SJSA1 (cell line): Measurements from ENCODE around the gene UBE2H. TPM values are rescaled to one million over a fixed set of nuclear protein-coding genes. Genes with fewer than 3 reads are reported as not detected.
"Not testable (repeated sequence)": the region's sequence is repeated elsewhere in the genome, so short reads cannot be mapped to it uniquely, and the experiment has no call there.

Experiments
- DNase-seq, 2 experiments: peaks; one replicate each; pipeline ENCODE4 v3.0.0-alpha.2; 2015 to 2020; ENCODE audit warnings: low spot score in 2 of 2, low read depth in 1 of 2
- H3K27ac ChIP-seq: fragments of 250-450 bp; sonication (Bioruptor Pico); 2 replicates; pipeline ENCODE4 v1.5.1; 2020; ENCODE audit warnings: mild to moderate bottlenecking, moderate library complexity
- H3K27me3 ChIP-seq: fragments of 250-450 bp; sonication (Bioruptor Pico); replicated peaks from 2 replicates; pipeline ENCODE4 v1.5.1; 2020; ENCODE audit warnings: mild to moderate bottlenecking, moderate library complexity
- H3K36me3 ChIP-seq: fragments of 250-450 bp; sonication (Bioruptor Pico); 2 replicates; pipeline ENCODE4 v1.5.1; 2020; ENCODE audit warnings: mild to moderate bottlenecking
- H3K4me1 ChIP-seq: fragments of 250-450 bp; sonication (Bioruptor Pico); replicated peaks from 2 replicates; pipeline ENCODE4 v1.6.1; 2021; ENCODE audit warnings: mild to moderate bottlenecking
- H3K4me3 ChIP-seq: fragments of 250-450 bp; sonication (Bioruptor Pico); 2 replicates; pipeline ENCODE4 v1.5.1; 2020; ENCODE audit warnings: mild to moderate bottlenecking
- H3K9me3 ChIP-seq: fragments of 250-450 bp; sonication (Bioruptor Pico); replicated peaks from 2 replicates; pipeline ENCODE4 v1.5.1; 2020; ENCODE audit warnings: mild to moderate bottlenecking
- total RNA-seq: library from RNA; depleted of rRNA; stranded (reverse); fragments of >200 nt; shearing (Covaris generic); gene quantifications from 2 replicates; pipeline ENCODE4 v1.2.3, GENCODE V29; 2014

UBE2H gene
- total RNA-seq, 1 experiment from 2014 or later, result 42.8 TPM

- H3K36me3 ChIP-seq, result peaks cover 6% of the 10 kb centered on the region
- H3K27me3 ChIP-seq, result no peaks in the 10 kb centered on the region
- DNase-seq, result peak; percentile 87 to 89
- peaks cover 43% of the 10 kb centered on the region for H3K4me1 ChIP-seq
- H3K27ac ChIP-seq, result peak overlapping the region; percentile 94
- no peaks in the 10 kb centered on the region for H3K9me3 ChIP-seq
- H3K4me3 ChIP-seq, result no peak overlapping the region
Observed at GRCh38 chr7:129831424-129832058, 121.2 kb downstream of the UBE2H start.

GRCh38 chr7:129830949-129831348 lies 121.8 kb downstream of the UBE2H start:
- H3K4me3 ChIP-seq, result no peak overlapping the region
- H3K4me1 ChIP-seq, result peaks cover 47% of the 10 kb centered on the region
- H3K9me3 ChIP-seq, result no peaks in the 10 kb centered on the region
- H3K36me3 ChIP-seq, result peaks cover 6% of the 10 kb centered on the region
- no peak for DNase-seq
- H3K27me3 ChIP-seq, result no peaks in the 10 kb centered on the region
- H3K27ac ChIP-seq, result peak overlapping the region; percentile 94

- H3K9me3 ChIP-seq, result no peaks in the 10 kb centered on the region
- H3K4me1 ChIP-seq, result peaks cover 42% of the 10 kb centered on the region
- H3K4me3 ChIP-seq, result no peak overlapping the region
- no peaks in the 10 kb centered on the region for H3K27me3 ChIP-seq
- H3K27ac ChIP-seq, result peak overlapping the region; percentile 94
- DNase-seq, result peak; percentile 74 to 75
- peaks cover 3% of the 10 kb centered on the region for H3K36me3 ChIP-seq
Observed at GRCh38 chr7:129829737-129830631, 122.8 kb downstream of the UBE2H start.

- Histone ChIP-seq H3K27ac (no peak overlapping the region), H3K4me3 (no peak overlapping the region)
- no peak for DNase-seq
Observed at GRCh38 chr7:129828989-129829736, 123.6 kb downstream of the UBE2H start.

GRCh38 chr7:129828078-129828762 lies 124.5 kb downstream of the UBE2H start:
- no peak for DNase-seq
- Histone ChIP-seq H3K36me3 (no peaks in the 10 kb centered on the region; the same call in none of the 2 replicates), H3K27me3 (no peaks in the 10 kb centered on the region), H3K4me3 (no peak overlapping the region), H3K9me3 (no peaks in the 10 kb centered on the region), H3K27ac (no peak overlapping the region), H3K4me1 (peaks cover 48% of the 10 kb centered on the region)

More at GRCh38 chr7:129828989-129829736, 123.6 kb downstream of the UBE2H start:
- Histone ChIP-seq H3K27me3 (no peaks in the 10 kb centered on the region), H3K9me3 (no peaks in the 10 kb centered on the region), H3K36me3 (no peaks in the 10 kb centered on the region; the same call in none of the 2 replicates), H3K4me1 (peaks cover 48% of the 10 kb centered on the region)

GRCh38 chr7:129827467-129827990 lies 125.2 kb downstream of the UBE2H start:
- Histone ChIP-seq H3K27ac (no peak overlapping the region), H3K27me3 (no peaks in the 10 kb centered on the region), H3K9me3 (no peaks in the 10 kb centered on the region), H3K4me3 (no peak overlapping the region), H3K4me1 (peaks cover 48% of the 10 kb centered on the region), H3K36me3 (no peaks in the 10 kb centered on the region; the same call in none of the 2 replicates)
- no peak for DNase-seq

- not testable (repeated sequence) for H3K36me3 ChIP-seq, H3K4me3 ChIP-seq, H3K27me3 ChIP-seq, H3K9me3 ChIP-seq, DNase-seq, H3K27ac ChIP-seq
- H3K4me1 ChIP-seq, result peaks cover 42% of the 10 kb centered on the region
Observed at GRCh38 chr7:129826895-129827294, 125.9 kb downstream of the UBE2H start.

- peak overlapping the region; percentile 57 for H3K4me3 ChIP-seq
- no peaks in the 10 kb centered on the region for H3K36me3 ChIP-seq
- H3K9me3 ChIP-seq, result no peaks in the 10 kb centered on the region
- H3K27me3 ChIP-seq, result no peaks in the 10 kb centered on the region
- H3K27ac ChIP-seq, result peak overlapping the region; percentile 86
- DNase-seq, result peak; percentile 90 to 95
- H3K4me1 ChIP-seq, result peaks cover 27% of the 10 kb centered on the region
Observed at GRCh38 chr7:129825209-129825970, 127.4 kb downstream of the UBE2H start.

GRCh38 chr7:129824291-129825208 lies 128.2 kb downstream of the UBE2H start:
- peak overlapping the region; percentile 57 for H3K4me3 ChIP-seq
- peak overlapping the region; percentile 86 for H3K27ac ChIP-seq
- DNase-seq, result peak in 1 of 2 experiments; percentile 61
- peaks cover 19% of the 10 kb centered on the region for H3K4me1 ChIP-seq
- H3K27me3 ChIP-seq, result no peaks in the 10 kb centered on the region
- no peaks in the 10 kb centered on the region for H3K9me3 ChIP-seq
- H3K36me3 ChIP-seq, result no peaks in the 10 kb centered on the region

- not testable (repeated sequence) for H3K27me3 ChIP-seq, DNase-seq, H3K9me3 ChIP-seq, H3K27ac ChIP-seq, H3K4me3 ChIP-seq, H3K36me3 ChIP-seq
- H3K4me1 ChIP-seq, result peaks cover 16% of the 10 kb centered on the region
Observed at GRCh38 chr7:129823143-129823542, 129.6 kb downstream of the UBE2H start.

GRCh38 chr7:129821476-129821875 lies 131.3 kb downstream of the UBE2H start:
- H3K36me3 ChIP-seq, result no peaks in the 10 kb centered on the region
- no peak overlapping the region for H3K27ac ChIP-seq
- no peak overlapping the region for H3K4me3 ChIP-seq
- H3K27me3 ChIP-seq, result no peaks in the 10 kb centered on the region
- no peaks in the 10 kb centered on the region; the same call in 1 of the 2 replicates for H3K9me3 ChIP-seq
- H3K4me1 ChIP-seq, result peaks cover 16% of the 10 kb centered on the region
- no peak for DNase-seq

GRCh38 chr7:129816742-129817141 lies 136.0 kb downstream of the UBE2H start:
- Histone ChIP-seq H3K27ac (no peak overlapping the region), H3K4me3 (no peak overlapping the region), H3K27me3 (no peaks in the 10 kb centered on the region), H3K4me1 (no peaks in the 10 kb centered on the region), H3K36me3 (no peaks in the 10 kb centered on the region), H3K9me3 (no peaks in the 10 kb centered on the region; the same call in 1 of the 2 replicates)
- DNase-seq, result no peak
